A673 (cell line): ENCODE results near the gene SCTR.

Experiments
- CTCF ChIP-seq: fragments of 300-800, 200-600 bp; sonication (generic); conservative IDR thresholded peaks from 2 replicates; pipeline ENCODE4 v1.5.1; 2017; ENCODE audit warnings: low read depth, mild to moderate bottlenecking, antibody characterized with exemption, low read length, moderate library complexity, mixed read lengths
- EZH2 ChIP-seq: fragments of 200-600 bp; sonication (generic); IDR thresholded peaks from 2 replicates; pipeline ENCODE4 v1.6.1; 2017; ENCODE audit warnings: borderline replicate concordance, low read depth, mild to moderate bottlenecking, mixed read lengths, antibody characterized with exemption, low read length; ENCODE audit not compliant: poor library complexity, severe bottlenecking

GRCh38 chr2:119531292-119531691, 7.0 kb upstream of the SCTR start:
- TF ChIP-seq CTCF (peak; percentile 50), EZH2 (no peak)
